RWPE2 (cell line): ENCODE results near the gene ZEB2.

Experiments used
- ATAC-seq: fragments of 200-7000 bp; cut with Tn5 transposase; 3 replicates; pipeline ENCODE4 v1.9.1; 2021; ENCODE audit warnings: low read depth
- DNase-seq: peaks from one replicate; pipeline ENCODE4 v3.0.0-alpha.2; 2020; ENCODE audit warnings: low spot score
- H3K27ac ChIP-seq: fragments of 450-650 bp; 2 replicates; pipeline ENCODE4 v1.5.1; 2017; ENCODE audit warnings: mild to moderate bottlenecking; ENCODE audit not compliant: poor library complexity, severe bottlenecking
- H3K27me3 ChIP-seq: fragments of 250-450 bp; sonication (Bioruptor Pico); 2 replicates; pipeline ENCODE4 v1.5.1; 2021; ENCODE audit warnings: mild to moderate bottlenecking, moderate library complexity; ENCODE audit not compliant: insufficient read depth, poor library complexity, severe bottlenecking
- H3K36me3 ChIP-seq: fragments of 250-450 bp; sonication (Bioruptor Pico); 2 replicates; pipeline ENCODE4 v1.5.1; 2020; ENCODE audit warnings: low read depth, mild to moderate bottlenecking, moderate library complexity
- H3K4me1 ChIP-seq: fragments of 250-450 bp; sonication (Bioruptor Pico); 2 replicates; pipeline ENCODE4 v1.5.1; 2021; ENCODE audit warnings: mild to moderate bottlenecking, moderate library complexity; ENCODE audit not compliant: insufficient read depth, poor library complexity, severe bottlenecking
- H3K4me3 ChIP-seq: fragments of 250-450 bp; sonication (Bioruptor Pico); 2 replicates; pipeline ENCODE4 v1.5.1; 2021; ENCODE audit warnings: mild to moderate bottlenecking, moderate library complexity; ENCODE audit not compliant: severe bottlenecking
- H3K9me3 ChIP-seq: fragments of 250-450 bp; sonication (Bioruptor Pico); 2 replicates; pipeline ENCODE4 v1.5.1; 2021; ENCODE audit warnings: mild to moderate bottlenecking, moderate library complexity; ENCODE audit not compliant: severe bottlenecking
- TF ChIP-seq, protein P1 (sequence below): fragments of 450-650 bp; IDR thresholded peaks from one replicate; pipeline ENCODE4 v1.5.1; 2017; ENCODE audit warnings: mild to moderate bottlenecking, moderate library complexity; ENCODE audit not compliant: poor library complexity, severe bottlenecking

Gene ZEB2

GRCh38 chr2:144467502-144468137, 52.3 kb downstream of the ZEB2 start:
- TF ChIP-seq, protein P1, sequence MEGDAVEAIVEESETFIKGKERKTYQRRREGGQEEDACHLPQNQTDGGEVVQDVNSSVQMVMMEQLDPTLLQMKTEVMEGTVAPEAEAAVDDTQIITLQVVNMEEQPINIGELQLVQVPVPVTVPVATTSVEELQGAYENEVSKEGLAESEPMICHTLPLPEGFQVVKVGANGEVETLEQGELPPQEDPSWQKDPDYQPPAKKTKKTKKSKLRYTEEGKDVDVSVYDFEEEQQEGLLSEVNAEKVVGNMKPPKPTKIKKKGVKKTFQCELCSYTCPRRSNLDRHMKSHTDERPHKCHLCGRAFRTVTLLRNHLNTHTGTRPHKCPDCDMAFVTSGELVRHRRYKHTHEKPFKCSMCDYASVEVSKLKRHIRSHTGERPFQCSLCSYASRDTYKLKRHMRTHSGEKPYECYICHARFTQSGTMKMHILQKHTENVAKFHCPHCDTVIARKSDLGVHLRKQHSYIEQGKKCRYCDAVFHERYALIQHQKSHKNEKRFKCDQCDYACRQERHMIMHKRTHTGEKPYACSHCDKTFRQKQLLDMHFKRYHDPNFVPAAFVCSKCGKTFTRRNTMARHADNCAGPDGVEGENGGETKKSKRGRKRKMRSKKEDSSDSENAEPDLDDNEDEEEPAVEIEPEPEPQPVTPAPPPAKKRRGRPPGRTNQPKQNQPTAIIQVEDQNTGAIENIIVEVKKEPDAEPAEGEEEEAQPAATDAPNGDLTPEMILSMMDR, result no peak
- no peaks in the 10 kb centered on the region for H3K4me1 ChIP-seq

GRCh38 chr2:144466637-144467036, 53.3 kb downstream of the ZEB2 start:
- H3K27me3 ChIP-seq, result no peaks in the 10 kb centered on the region
- no peak overlapping the region for H3K4me3 ChIP-seq
- no peaks in the 10 kb centered on the region for H3K4me1 ChIP-seq
- DNase-seq (no peak), ATAC-seq (no peak)
- H3K27ac ChIP-seq, result no peak overlapping the region
- H3K9me3 ChIP-seq, result no peaks in the 10 kb centered on the region
- TF ChIP-seq, protein P1, result no peak
- no peaks in the 10 kb centered on the region for H3K36me3 ChIP-seq

More at GRCh38 chr2:144467502-144468137, 52.3 kb downstream of the ZEB2 start:
- Histone ChIP-seq H3K36me3 (no peaks in the 10 kb centered on the region), H3K9me3 (no peaks in the 10 kb centered on the region), H3K4me3 (no peak overlapping the region), H3K27ac (no peak overlapping the region), H3K27me3 (no peaks in the 10 kb centered on the region)
- DNase-seq, result no peak
- no peak for ATAC-seq

- no peak overlapping the region for H3K27ac ChIP-seq
Measured at GRCh38 chr2:144465749-144466148, 54.2 kb downstream of the ZEB2 start.

GRCh38 chr2:144464730-144465129, 55.2 kb downstream of the ZEB2 start:
- no peaks in the 10 kb centered on the region for H3K4me1 ChIP-seq
- H3K9me3 ChIP-seq, result no peaks in the 10 kb centered on the region
- no peak for DNase-seq
- TF ChIP-seq, protein P1, result no peak
- H3K4me3 ChIP-seq, result no peak overlapping the region
- H3K27ac ChIP-seq, result no peak overlapping the region
- no peaks in the 10 kb centered on the region for H3K27me3 ChIP-seq
- ATAC-seq, result no peak
- H3K36me3 ChIP-seq, result no peaks in the 10 kb centered on the region

More at GRCh38 chr2:144465749-144466148, 54.2 kb downstream of the ZEB2 start:
- H3K9me3 ChIP-seq, result no peaks in the 10 kb centered on the region
- ATAC-seq, result no peak
- TF ChIP-seq, protein P1, result no peak
- no peak overlapping the region for H3K4me3 ChIP-seq
- H3K27me3 ChIP-seq, result no peaks in the 10 kb centered on the region
- H3K4me1 ChIP-seq, result no peaks in the 10 kb centered on the region
- DNase-seq, result no peak
- no peaks in the 10 kb centered on the region for H3K36me3 ChIP-seq

DNA sequence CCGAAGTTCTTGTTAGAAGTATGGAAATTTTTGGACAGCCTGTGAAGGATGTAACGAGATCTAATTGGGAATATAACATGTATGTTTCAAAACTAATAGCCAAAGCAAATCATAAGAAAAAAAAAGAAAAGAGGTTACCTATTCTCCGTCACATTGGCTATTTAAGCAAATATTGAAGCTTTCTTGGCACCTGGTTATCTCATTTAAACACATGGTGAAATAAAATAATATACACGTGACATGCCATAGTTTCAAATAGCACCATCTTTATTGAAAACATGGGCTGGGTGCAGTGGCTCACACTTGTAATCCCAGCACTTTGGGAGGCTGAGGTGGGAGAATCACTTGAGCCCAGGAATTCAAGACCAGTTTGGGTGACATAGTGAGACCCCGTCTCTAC, 56.7 kb downstream of the ZEB2 start:
- DNase-seq (no peak), ATAC-seq (no peak)
- Histone ChIP-seq H3K4me1 (no peaks in the 10 kb centered on the region), H3K9me3 (no peaks in the 10 kb centered on the region), H3K27ac (no peak overlapping the region), H3K27me3 (no peaks in the 10 kb centered on the region), H3K36me3 (no peaks in the 10 kb centered on the region), H3K4me3 (no peak overlapping the region)
- TF ChIP-seq, protein P1, result no peak
